SH-SY5Y (cell line): ENCODE results near the gene PHKB.

Source experiments
- GATA2 ChIP-seq: IDR thresholded peaks from 2 replicates; pipeline ENCODE4 v1.6.1; 2011; ENCODE audit warnings: mild to moderate bottlenecking, low read depth, low read length
- GATA3 ChIP-seq: IDR thresholded peaks from 2 replicates; pipeline ENCODE4 v1.6.1; 2011; ENCODE audit warnings: low read depth, mild to moderate bottlenecking, low read length, moderate library complexity

GRCh38 chr16:47507701-47508100 is 46.6 kb downstream of the PHKB start:
- no peak for TF ChIP-seq GATA2
- no peak for TF ChIP-seq GATA3
